Loucy (cell line): ENCODE data around the gene NRG3.

Experiments used
- H2AFZ ChIP-seq: fragments of 200-600 bp; sonication (generic); 2 replicates; pipeline ENCODE4 v1.6.0; 2016; ENCODE audit warnings: antibody characterized with exemption, mild to moderate bottlenecking, low read length, moderate library complexity
- H3F3A ChIP-seq: fragments of 200-600 bp; 2 replicates; pipeline ENCODE4 v1.6.0; 2016; ENCODE audit warnings: antibody characterized with exemption, low read depth, mild to moderate bottlenecking
- H3K27me3 ChIP-seq: fragments of 200-600 bp; sonication (generic); 2 replicates; pipeline ENCODE4 v1.6.1; 2014; ENCODE audit warnings: low read length, mild to moderate bottlenecking; ENCODE audit not compliant: insufficient read depth, poor library complexity, severe bottlenecking
- H3K36me3 ChIP-seq: fragments of 200-600 bp; sonication (generic); 2 replicates; pipeline ENCODE4 v1.6.1; 2016; ENCODE audit warnings: low read length; ENCODE audit not compliant: insufficient read depth
- H3K4me1 ChIP-seq: fragments of 200-600 bp; sonication (generic); 2 replicates; pipeline ENCODE4 v1.5.1; 2014; ENCODE audit warnings: low read length, mild to moderate bottlenecking; ENCODE audit not compliant: insufficient read depth, poor library complexity, severe bottlenecking
- H3K4me2 ChIP-seq: fragments of 200-600 bp; sonication (generic); 2 replicates; pipeline ENCODE4 v1.6.0; 2014; ENCODE audit warnings: antibody characterized with exemption, low read length, low read depth, mild to moderate bottlenecking; ENCODE audit not compliant: poor library complexity, severe bottlenecking
- H3K4me3 ChIP-seq: fragments of 200-600 bp; sonication (generic); 2 replicates; pipeline ENCODE4 v1.5.1; 2014; ENCODE audit warnings: low read length, mild to moderate bottlenecking, mixed read lengths; ENCODE audit not compliant: poor library complexity, severe bottlenecking
- H3K79me2 ChIP-seq: fragments of 200-600 bp; sonication (generic); 2 replicates; pipeline ENCODE4 v1.6.1; 2014; ENCODE audit warnings: low read length; ENCODE audit not compliant: insufficient read depth
- H3K9ac ChIP-seq: fragments of 200-600 bp; sonication (generic); 2 replicates; pipeline ENCODE4 v1.6.0; 2014; ENCODE audit warnings: mild to moderate bottlenecking, low read depth, low read length, moderate library complexity; ENCODE audit not compliant: poor library complexity, severe bottlenecking
- H3K9me2 ChIP-seq: fragments of 200-600 bp; sonication (generic); replicated peaks from 2 replicates; pipeline ENCODE4 v1.6.1; 2016; ENCODE audit warnings: low read depth, low read length, mixed read lengths
- H3K9me3 ChIP-seq: fragments of 200-600 bp; sonication (generic); 2 replicates; pipeline ENCODE4 v1.6.1; 2014; ENCODE audit warnings: mild to moderate bottlenecking, antibody characterized with exemption, low read length, low read depth; ENCODE audit not compliant: insufficient read depth
- H4K20me1 ChIP-seq: fragments of 200-600 bp; sonication (generic); 2 replicates; pipeline ENCODE4 v1.6.0; 2014; ENCODE audit warnings: antibody characterized with exemption, low read length, mild to moderate bottlenecking; ENCODE audit not compliant: insufficient read depth, poor library complexity, severe bottlenecking
- CTCF ChIP-seq: fragments of 200-600 bp; sonication (generic); conservative IDR thresholded peaks from 2 replicates; pipeline ENCODE4 v1.5.1; 2014; ENCODE audit warnings: mild to moderate bottlenecking, antibody characterized with exemption, low read length
- EZH2phosphoT487 ChIP-seq: fragments of 200-600 bp; IDR thresholded peaks from 2 replicates; pipeline ENCODE4 v1.6.1; 2018; ENCODE audit warnings: antibody characterized with exemption, mild to moderate bottlenecking, moderate library complexity, borderline replicate concordance

The NRG3 gene

DNA sequence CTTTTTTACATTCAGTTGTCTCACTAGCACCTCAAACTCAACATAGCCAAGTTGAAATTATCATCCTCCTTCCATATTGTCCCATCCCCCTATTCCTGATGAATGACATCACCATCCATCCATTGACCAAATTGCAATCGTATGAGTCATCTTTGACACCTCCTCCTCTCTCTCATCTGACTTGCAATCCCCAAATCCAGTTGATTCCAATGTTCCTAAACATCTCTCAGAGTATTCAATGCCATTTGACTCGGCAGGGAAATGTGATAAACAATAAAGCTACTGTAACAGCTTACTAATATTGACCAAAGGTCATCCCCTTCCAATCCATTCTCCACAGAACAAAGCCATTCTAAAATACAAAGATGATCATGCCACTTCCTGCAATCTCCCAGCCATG lies 1047.8 kb downstream of the NRG3 start:
- Histone ChIP-seq H3K9me2 (no peaks in the 10 kb centered on the region), H3K79me2 (no peaks in the 10 kb centered on the region), H3K27me3 (no peaks in the 10 kb centered on the region), H2AFZ (no peak overlapping the region), H3K4me3 (no peak overlapping the region), H4K20me1 (no peaks in the 10 kb centered on the region), H3F3A (no peaks in the 10 kb centered on the region), H3K4me1 (no peaks in the 10 kb centered on the region), H3K36me3 (no peaks in the 10 kb centered on the region), H3K9ac (no peak overlapping the region), H3K9me3 (no peaks in the 10 kb centered on the region), H3K4me2 (no peak overlapping the region)
- TF ChIP-seq CTCF (no peak), EZH2phosphoT487 (no peak)

DNA sequence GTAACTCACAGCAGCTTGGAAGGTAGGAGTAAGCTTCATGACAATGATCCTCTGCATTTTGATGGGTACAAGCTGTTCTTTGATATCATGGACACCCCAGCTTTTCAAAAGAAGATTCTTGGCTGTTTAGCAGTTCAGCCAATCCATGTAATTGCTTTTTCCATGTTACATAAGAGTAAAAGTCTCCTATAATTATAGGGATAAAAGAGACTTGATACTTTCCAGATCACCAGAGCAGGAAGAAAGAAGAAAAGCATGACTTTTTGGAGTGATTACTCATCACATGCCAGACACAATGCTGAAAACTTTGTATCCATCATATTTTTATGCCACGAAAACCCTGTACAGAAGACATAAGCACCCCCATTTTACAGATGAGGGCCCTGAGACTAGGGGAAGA lies 1049.7 kb downstream of the NRG3 start:
- Histone ChIP-seq H3F3A (no peaks in the 10 kb centered on the region), H3K4me2 (no peak overlapping the region), H4K20me1 (no peaks in the 10 kb centered on the region), H3K9me2 (no peaks in the 10 kb centered on the region), H3K9ac (no peak overlapping the region), H2AFZ (no peak overlapping the region), H3K4me3 (no peak overlapping the region), H3K4me1 (no peaks in the 10 kb centered on the region), H3K27me3 (no peaks in the 10 kb centered on the region), H3K79me2 (no peaks in the 10 kb centered on the region), H3K9me3 (no peaks in the 10 kb centered on the region), H3K36me3 (no peaks in the 10 kb centered on the region)
- TF ChIP-seq EZH2phosphoT487 (no peak), CTCF (no peak)

GRCh38 chr10:82925547-82925946 lies 1050.6 kb downstream of the NRG3 start:
- no peaks in the 10 kb centered on the region for H3K9me2 ChIP-seq
- no peak overlapping the region for H3K9ac ChIP-seq
- TF ChIP-seq EZH2phosphoT487 (no peak), CTCF (no peak)
- no peaks in the 10 kb centered on the region for H3K27me3 ChIP-seq
- H2AFZ ChIP-seq: no peak overlapping the region
- no peaks in the 10 kb centered on the region for H3K36me3 ChIP-seq
- no peaks in the 10 kb centered on the region for H4K20me1 ChIP-seq
- H3K4me3 ChIP-seq: no peak overlapping the region
- no peak overlapping the region for H3K4me2 ChIP-seq
- H3K4me1 ChIP-seq: no peaks in the 10 kb centered on the region
- no peaks in the 10 kb centered on the region for H3K79me2 ChIP-seq
- H3K9me3 ChIP-seq: no peaks in the 10 kb centered on the region
- no peaks in the 10 kb centered on the region for H3F3A ChIP-seq
